H1 (cell line): ENCODE data around the gene MICA. TPM values are rescaled to one million over a fixed set of nuclear protein-coding genes. Genes with fewer than 3 reads are reported as not detected.
"Not testable (repeated sequence)": the region's sequence is repeated elsewhere in the genome, so short reads cannot be mapped to it uniquely, and the experiment has no call there.

ENCODE experiments used
- CTCF ChIA-PET: fragments of 300-600 bp; sonication (Branson Sonifier 250); formaldehyde crosslinking; loops from one replicate; lab custom pipeline; 2021; ENCODE audit not compliant: partially characterized antibody; lab: Charles Lee
- POLR2A ChIA-PET: fragments of 300-600 bp; sonication (Branson Sonifier 250); formaldehyde crosslinking; loops from one replicate; lab custom pipeline; 2021; ENCODE audit warnings: inconsistent platforms; ENCODE audit not compliant: partially characterized antibody; lab: Charles Lee
- DNase-seq, 2 experiments: peaks; one replicate each; pipeline versions ENCODE4 v3.0.0 to v3.0.0-alpha.2; 2010 to 2022; ENCODE audit warnings: low spot score in 2 of 2, low read depth in 1 of 2, mixed read lengths in 1 of 2
- FAIRE-seq: peaks from 2 replicates; lab custom pipeline; 2011; peaks lifted over from hg19 to GRCh38; lab: Jason Lieb, UNC
- H2AFZ ChIP-seq: 2 replicates; pipeline ENCODE4 v1.8.1; 2012; ENCODE audit warnings: low read length, inconsistent platforms
- H2AK5ac ChIP-seq: 2 replicates; pipeline ENCODE4 v1.6.1; 2013; ENCODE audit warnings: low read depth, low read length
- H2BK120ac ChIP-seq: replicated peaks from 2 replicates; pipeline ENCODE3; 2013; ENCODE audit warnings: low read depth, low read length, inconsistent platforms
- H2BK12ac ChIP-seq: 2 replicates; pipeline ENCODE4 v1.6.1; 2013; ENCODE audit warnings: low read depth, low read length
- H2BK15ac ChIP-seq: 2 replicates; pipeline ENCODE4 v1.6.1; 2013; ENCODE audit warnings: low read length
- H2BK20ac ChIP-seq: 2 replicates; pipeline ENCODE4 v1.6.1; 2013; ENCODE audit warnings: low read length
- H2BK5ac ChIP-seq: 2 replicates; pipeline ENCODE4 v1.6.1; 2013; ENCODE audit warnings: low read depth, low read length
- H3K14ac ChIP-seq: 2 replicates; pipeline ENCODE4 v1.6.1; 2013; ENCODE audit warnings: inconsistent platforms; ENCODE audit not compliant: insufficient read length
- H3K18ac ChIP-seq: 2 replicates; pipeline ENCODE4 v1.6.1; 2013; ENCODE audit warnings: low read length; ENCODE audit errors: extremely low read depth
- H3K23ac ChIP-seq: 2 replicates; pipeline ENCODE4 v1.6.1; 2013; ENCODE audit warnings: inconsistent platforms; ENCODE audit not compliant: insufficient read length
- H3K23me2 ChIP-seq: 2 replicates; pipeline ENCODE4 v1.6.1; 2013; ENCODE audit warnings: low read depth, low read length
- H3K27ac ChIP-seq: 2 replicates; pipeline ENCODE4 v1.6.1; 2011; ENCODE audit warnings: low read depth, low read length, inconsistent platforms
- H3K27me3 ChIP-seq, 4 experiments: replicated peaks in 1 of 4; 1 replicate in 1 of 4; 2 replicates in 3 of 4; pipeline versions ENCODE4 v1.6.1 to v1.8.1; 2011 to 2013; ENCODE audit warnings: low read length in 3 of 4, mild to moderate bottlenecking in 3 of 4, inconsistent platforms in 2 of 4, mixed read lengths in 2 of 4, moderate library complexity in 1 of 4; ENCODE audit not compliant: control insufficient read depth in 3 of 4, insufficient read depth in 3 of 4; ENCODE audit errors: extremely low read depth in 1 of 4
- H3K36me3 ChIP-seq, 4 experiments: 2 replicates each; pipeline versions ENCODE4 v1.6.1 to v1.8.1; 2011 to 2013; ENCODE audit warnings: mild to moderate bottlenecking in 4 of 4, low read length in 3 of 4, moderate library complexity in 2 of 4, control low read depth in 1 of 4, inconsistent platforms in 1 of 4; ENCODE audit not compliant: insufficient read depth in 4 of 4, control insufficient read depth in 2 of 4
- H3K4ac ChIP-seq: replicated peaks from 2 replicates; pipeline ENCODE3; 2013; ENCODE audit warnings: low read length, low read depth, mixed read lengths, inconsistent platforms; ENCODE audit not compliant: insufficient read length
- H3K4me1 ChIP-seq, 4 experiments: replicated peaks in 1 of 4; 1 replicate in 1 of 4; 2 replicates in 3 of 4; pipeline versions ENCODE4 v1.6.1 to v1.8.1; 2011 to 2013; ENCODE audit warnings: low read length in 3 of 4, inconsistent platforms in 2 of 4, mixed read lengths in 1 of 4; ENCODE audit not compliant: insufficient read depth in 4 of 4, control insufficient read depth in 3 of 4
- H3K4me2 ChIP-seq, 2 experiments: 2 replicates each; pipeline versions ENCODE4 v1.6.1 to v1.8.1; 2011 to 2013; ENCODE audit warnings: low read depth in 2 of 2, low read length in 2 of 2, control low read depth in 1 of 2, inconsistent platforms in 1 of 2, mild to moderate bottlenecking in 1 of 2; ENCODE audit not compliant: insufficient read depth in 1 of 2
- H3K4me3 ChIP-seq, 4 experiments: fragments of 200-600, 300-600 bp in 1 of 4; sonication (generic), shearing (Covaris generic), sonication (Bioruptor Twin) in 1 of 4; 2 replicates each; pipeline versions ENCODE4 v1.5.1 to v1.8.1; 2011 to 2016; ENCODE audit warnings: low read length in 4 of 4, low read depth in 3 of 4, control low read depth in 2 of 4, inconsistent platforms in 2 of 4, mild to moderate bottlenecking in 2 of 4, mixed read lengths in 1 of 4, moderate library complexity in 1 of 4; ENCODE audit not compliant: insufficient read depth in 2 of 4; ENCODE audit errors: extremely low read depth in 1 of 4
- H3K56ac ChIP-seq: replicated peaks from 2 replicates; pipeline ENCODE3; 2013; ENCODE audit warnings: low read depth, mild to moderate bottlenecking, mixed read lengths, low read length, inconsistent platforms; ENCODE audit not compliant: insufficient read length
- H3K79me1 ChIP-seq: 2 replicates; pipeline ENCODE4 v1.6.1; 2013; ENCODE audit warnings: low read depth, low read length, control low read depth
- H3K79me2 ChIP-seq, 2 experiments: 2 replicates each; pipeline versions ENCODE4 v1.6.1 to v1.8.1; 2012 to 2013; ENCODE audit warnings: low read length in 2 of 2, mild to moderate bottlenecking in 2 of 2, inconsistent platforms in 1 of 2; ENCODE audit not compliant: insufficient read depth in 2 of 2, control insufficient read depth in 1 of 2
- H3K9ac ChIP-seq, 4 experiments: replicated peaks in 1 of 4; 1 replicate in 1 of 4; 2 replicates in 3 of 4; pipeline versions ENCODE4 v1.6.1 to v1.8.1; 2011 to 2013; ENCODE audit warnings: low read depth in 3 of 4, low read length in 3 of 4, control low read depth in 2 of 4, mild to moderate bottlenecking in 2 of 4, moderate library complexity in 2 of 4, inconsistent platforms in 1 of 4; ENCODE audit errors: extremely low read depth in 1 of 4
- H3K9me3 ChIP-seq, 2 experiments: 2 replicates each; pipeline versions ENCODE4 v1.6.1 to v1.8.1; 2012 to 2013; ENCODE audit warnings: mild to moderate bottlenecking in 2 of 2, moderate library complexity in 2 of 2, control low read depth in 1 of 2, inconsistent platforms in 1 of 2, low read depth in 1 of 2, low read length in 1 of 2, mixed read lengths in 1 of 2; ENCODE audit not compliant: insufficient read depth in 2 of 2
- H4K20me1 ChIP-seq, 2 experiments: replicated peaks in 1 of 2; 2 replicates each; pipeline versions ENCODE3 to v1.8.1; 2011 to 2013; ENCODE audit warnings: inconsistent platforms in 2 of 2, low read length in 2 of 2, mild to moderate bottlenecking in 1 of 2; ENCODE audit not compliant: insufficient read depth in 2 of 2, control insufficient read depth in 1 of 2
- H4K5ac ChIP-seq: 2 replicates; pipeline ENCODE4 v1.6.1; 2013; ENCODE audit warnings: low read length, low read depth, mixed read lengths, inconsistent platforms; ENCODE audit not compliant: insufficient read length
- H4K8ac ChIP-seq: 2 replicates; pipeline ENCODE4 v1.8.0; 2013; ENCODE audit warnings: mild to moderate bottlenecking, moderate library complexity, low read length, inconsistent platforms; ENCODE audit not compliant: insufficient read depth; ENCODE audit errors: extremely low read depth
- H4K91ac ChIP-seq: replicated peaks from 2 replicates; pipeline ENCODE3; 2013; ENCODE audit warnings: low read length, mixed read lengths, inconsistent platforms; ENCODE audit not compliant: insufficient read length
- CHD1 ChIP-seq: IDR thresholded peaks from 2 replicates; pipeline ENCODE4 v1.6.1; 2012; ENCODE audit warnings: low read depth, low read length, improper control_type of control experiment
- WGBS, 2 experiments: shearing (Covaris generic) in 1 of 2; methylation state at CpG; one replicate each; pipeline versions ENCODE4 v1.1.6 to v1.1.7; 2013 to 2015; ENCODE audit warnings: low lambda C conversion rate in 2 of 2, mixed read lengths in 2 of 2, inconsistent platforms in 1 of 2, low coverage in 1 of 2, missing lambda C conversion rate in 1 of 2; ENCODE audit not compliant: insufficient replicate concordance in 2 of 2, insufficient coverage in 1 of 2, insufficient read length in 1 of 2; ENCODE audit errors: extremely low coverage in 1 of 2, missing lambda C conversion rate in 1 of 2; 5-methylcytosine and 5-hydroxymethylcytosine counted together
- polyA plus RNA-seq, 7 experiments: library from polyadenylated mRNA; depleted of rRNA in 3 of 7; stranded (reverse) in 5 of 7; unstranded in 2 of 7; fragments of >200 nt in 5 of 7; fragments of 200-250 nt in 2 of 7; gene quantifications; 1 replicate in 5 of 7; 2 replicates in 1 of 7; 4 replicates in 1 of 7; pipeline versions ENCODE4 v1.2.1 to v1.2.3, GENCODE V29; 2011 to 2013; ENCODE audit warnings: missing spikeins in 2 of 7, mixed read lengths in 2 of 7
- total RNA-seq: library from RNA; stranded (reverse); fragmentation: NEBNext Ultra II Directional; extraction: Animal tissue kit (Norgen Biotek cat#: 25700); gene quantifications from 2 replicates; pipeline ENCODE4 v1.2.1, GENCODE V29; 2021

MICA gene
- total and polyA plus RNA-seq, 2 of the 8 experiments (the other 6 are each of a cell fraction or from before 2014, with no cell fraction given): 12.5 to 16.3 TPM

DNA sequence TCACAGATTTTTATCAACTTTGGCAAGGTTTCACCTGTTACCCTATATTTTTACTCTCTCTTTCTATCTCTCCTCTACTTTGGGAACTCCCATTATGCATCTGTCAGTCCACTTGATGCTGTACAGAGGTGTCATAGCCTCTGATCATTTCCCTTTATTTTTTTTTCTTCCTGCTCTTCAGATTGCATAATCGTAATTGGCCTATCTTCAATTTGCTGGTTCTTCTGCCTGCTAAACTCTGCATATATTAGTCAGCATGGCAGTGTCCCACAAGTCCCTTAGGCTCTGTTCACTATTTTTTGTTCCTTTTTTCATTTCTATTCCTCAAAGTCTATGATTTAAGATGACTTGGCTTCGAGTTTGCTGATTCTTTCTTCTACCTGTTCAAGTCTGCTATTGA is 49.9 kb downstream of the MICA start (continued):
- no peak for TF ChIP-seq CHD1

DNA sequence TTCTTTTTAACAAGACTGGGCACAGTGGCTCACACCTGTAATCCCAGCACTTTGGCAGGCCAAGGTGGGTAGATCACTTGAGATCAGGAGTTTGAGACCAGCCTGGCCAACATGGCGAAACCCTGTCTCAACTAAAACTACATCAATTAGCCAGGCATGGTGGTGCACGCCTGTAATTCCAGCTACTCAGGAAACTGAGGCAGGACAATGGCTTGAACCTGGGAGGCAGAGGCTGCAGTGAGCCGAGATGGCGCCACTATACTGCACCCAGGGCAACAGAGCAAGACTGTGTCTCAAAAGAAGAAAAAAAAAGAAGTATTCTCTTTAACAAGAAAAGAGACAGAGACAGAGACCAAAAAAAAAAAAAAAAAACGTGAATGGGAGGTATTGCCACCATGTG is 56.5 kb downstream of the MICA start:
- H2BK5ac ChIP-seq, H3K9ac ChIP-seq, H3K4me2 ChIP-seq, H2AFZ ChIP-seq, H3K14ac ChIP-seq, H4K20me1 ChIP-seq, H3K4me3 ChIP-seq, H3K79me1 ChIP-seq, H2BK120ac ChIP-seq, H2BK15ac ChIP-seq, H3K4ac ChIP-seq, H4K5ac ChIP-seq, H3K36me3 ChIP-seq, H3K79me2 ChIP-seq, H3K4me1 ChIP-seq, H3K56ac ChIP-seq, H4K91ac ChIP-seq, H2BK12ac ChIP-seq, H3K18ac ChIP-seq, FAIRE-seq, H2AK5ac ChIP-seq, H3K23me2 ChIP-seq, H4K8ac ChIP-seq, H2BK20ac ChIP-seq, H3K9me3 ChIP-seq, H3K23ac ChIP-seq, H3K27ac ChIP-seq: not testable (repeated sequence)
- ChIA-PET CTCF (interaction anchor here (0.6 kb wide), 1 partner anchor 82 kb away, joined by 3 read pairs; no protein-coding TSS in a partner anchor), POLR2A (interaction anchor here (0.6 to 0.7 kb wide), 2 partner anchors 20 to 541 kb away, joined by 3 read pairs; no protein-coding TSS in a partner anchor)
- peak in 1 of 2 experiments; percentile 10 for DNase-seq
- peaks cover 0 to 12% (median 0%) of the 10 kb centered on the region in 4 experiments; a peak in 3 of 7 replicates for H3K27me3 ChIP-seq
- WGBS, 2 experiments: 83% methylated on average over 5 of the region's 5 CpGs; no CpG with 5 or more reads in 1 of the 2 experiments
